Stimulated activated naive CD4-positive, alpha-beta T cell treated with Interleukin-2 at 50 U/mL for 16 hours (primary cell): ENCODE measurements around the gene DUSP18.
A peak's percentile ranks its signal among the peaks of the same experiment; 100 is the strongest.
"Not testable (repeated sequence)": the region's sequence is repeated elsewhere in the genome, so short reads cannot be mapped to it uniquely, and the experiment has no call there.

Experiments
- DNase-seq: peaks from one replicate; lab custom pipeline; 2025; lab: John Stamatoyannopoulos, UW

The DUSP18 gene

DNA sequence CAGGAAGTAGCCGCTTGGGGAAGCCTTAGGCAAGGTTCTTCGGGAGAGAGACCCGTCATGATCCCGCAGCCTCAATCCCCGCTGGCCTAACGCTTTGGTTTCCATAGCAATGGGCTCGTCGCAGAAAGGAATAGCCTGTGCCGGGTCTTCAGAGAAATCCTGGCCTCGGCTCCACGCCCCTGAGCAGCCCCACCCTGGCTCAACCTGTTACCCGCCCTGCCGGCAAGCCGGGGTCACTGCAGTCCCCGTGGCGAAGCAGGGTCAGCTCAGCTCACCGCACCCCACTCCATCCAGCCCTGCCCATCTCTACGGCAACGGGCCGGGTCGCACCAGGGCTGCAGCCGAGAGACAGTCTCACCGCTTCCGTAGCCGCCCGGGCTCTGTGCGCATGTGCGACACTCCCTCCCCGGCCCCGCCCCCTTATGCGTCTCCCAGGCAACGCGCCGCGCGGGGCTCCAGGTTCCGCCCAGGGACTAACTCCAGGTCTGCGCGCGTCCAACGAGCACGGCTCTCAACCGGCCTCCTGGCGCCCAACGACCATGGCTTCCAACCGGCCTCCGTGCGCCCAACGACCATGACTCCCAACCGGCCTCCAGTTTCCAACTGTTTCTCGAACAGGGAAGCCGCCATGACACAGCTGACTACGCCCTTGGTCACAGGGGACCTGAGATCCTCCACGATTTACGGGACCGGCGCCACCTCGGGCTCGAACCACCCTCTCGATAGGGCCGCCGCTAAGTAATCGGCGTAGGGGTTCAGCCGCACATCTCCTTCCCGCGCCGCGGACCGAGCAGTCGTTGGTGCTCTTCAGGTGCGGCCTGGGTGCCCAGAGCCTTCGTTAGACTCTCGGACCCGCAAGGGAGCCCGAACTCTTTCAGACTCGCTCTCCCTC is at the start of gene DUSP18:
Gene DUSP18, minus strand, starts transcription at position 382 of the 892 bp plus-strand sequence. CDS start 3,872 bp downstream, outside the sequence.
- peak; percentile 88 for DNase-seq

DNA sequence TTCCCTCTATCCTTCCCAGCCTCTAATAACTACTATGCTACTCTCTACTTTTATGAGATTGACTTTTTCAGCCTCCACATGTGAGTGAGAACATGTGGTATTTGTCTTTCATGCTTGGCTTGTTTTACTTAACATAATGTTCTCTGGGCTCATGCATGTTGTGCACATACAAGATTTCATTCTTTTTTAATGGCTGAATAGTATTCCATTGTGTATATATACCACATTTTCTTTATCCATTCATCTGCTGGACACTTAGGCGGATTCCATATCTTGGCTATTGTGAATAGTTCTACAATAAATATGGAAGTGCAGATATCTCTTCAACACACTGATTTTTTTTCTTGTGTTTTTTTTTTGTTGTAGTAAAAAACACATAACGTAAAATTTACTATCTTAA is 46.4 kb upstream of the DUSP18 start:
- DNase-seq = no peak

DNA sequence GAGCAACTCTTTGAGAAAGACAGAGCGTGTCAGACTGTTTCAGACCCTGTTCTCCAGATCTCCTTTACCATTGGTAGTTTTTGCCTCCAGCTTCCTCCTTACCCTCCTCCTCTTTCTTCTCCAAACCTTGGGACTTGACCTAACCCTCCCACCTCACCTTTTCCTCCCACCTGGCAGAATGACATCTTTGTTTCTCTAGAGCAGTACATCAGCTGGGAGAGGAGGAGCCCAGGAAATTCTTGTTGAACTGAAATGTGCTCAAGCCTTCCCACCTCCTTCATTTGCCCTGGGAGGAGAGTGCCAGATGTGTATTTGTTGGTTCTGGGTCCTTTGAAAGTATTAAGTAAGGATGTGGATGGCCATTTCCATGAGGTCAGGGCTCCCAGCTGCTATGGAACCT is 44.4 kb upstream of the DUSP18 start:
- no peak for DNase-seq

DNA sequence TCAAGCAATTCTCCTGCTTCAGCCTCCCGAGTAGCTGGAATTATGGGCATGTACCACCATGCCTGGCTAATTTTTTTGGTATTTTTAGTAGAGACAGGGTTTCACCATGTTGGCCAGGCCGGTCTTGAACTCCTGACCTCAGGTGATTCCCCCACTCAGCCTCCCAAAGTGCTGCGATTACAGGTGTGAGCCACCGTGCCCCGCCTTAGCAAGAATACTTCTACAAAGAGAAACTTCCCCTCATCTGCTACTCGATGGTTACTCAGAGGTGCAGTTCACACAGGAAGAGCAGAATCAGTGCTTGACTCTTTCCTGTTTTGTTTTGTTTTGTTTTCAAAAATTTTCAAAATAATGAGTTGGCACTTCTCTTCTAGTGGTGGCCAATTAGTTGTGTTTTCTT is 42.3 kb upstream of the DUSP18 start:
- not testable (repeated sequence) for DNase-seq

DNA sequence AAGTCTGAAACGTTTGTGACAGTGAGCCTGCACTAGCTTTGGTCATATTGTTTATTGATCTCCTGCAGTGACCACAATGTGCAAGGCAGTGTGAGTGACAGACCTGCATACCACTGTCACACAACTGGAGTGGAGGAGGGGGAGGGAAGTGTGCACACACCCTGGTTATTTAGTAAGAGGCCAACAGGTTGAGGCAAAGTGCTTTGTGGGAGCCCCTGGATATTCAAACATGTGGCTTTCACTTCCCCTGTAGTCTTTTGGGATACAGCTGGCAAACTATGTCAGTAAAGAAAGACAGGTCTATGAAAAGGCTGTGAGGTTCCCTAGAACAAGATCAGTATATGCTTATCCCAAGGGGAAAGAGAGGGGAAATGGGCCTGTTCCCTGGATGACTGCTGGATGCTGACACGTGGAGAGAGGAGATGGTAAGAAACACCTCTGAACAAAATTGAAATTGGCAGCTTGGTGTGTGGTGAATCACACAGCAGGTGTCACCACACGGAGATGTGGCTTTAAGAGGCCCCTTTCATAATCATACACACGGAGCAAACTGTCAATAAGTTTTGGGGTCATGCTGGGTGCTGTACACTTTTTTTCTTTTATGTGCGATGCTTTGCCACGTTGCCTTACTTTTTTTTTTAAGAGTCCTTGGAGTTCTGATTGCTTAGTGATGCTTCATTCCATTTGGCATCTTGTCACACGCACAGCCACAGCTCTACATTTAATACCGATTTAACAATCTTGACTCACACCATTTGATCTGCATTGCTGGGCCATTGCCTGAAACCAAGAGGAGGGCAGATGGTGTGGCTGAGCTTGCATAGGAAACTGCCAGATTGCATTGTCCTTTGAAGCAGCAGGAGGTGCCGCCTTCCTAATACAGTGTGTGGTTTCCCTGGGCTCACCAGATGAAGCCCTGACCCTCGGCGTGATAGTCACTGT is 38.3 kb upstream of the DUSP18 start:
- DNase-seq = no peak

DNA sequence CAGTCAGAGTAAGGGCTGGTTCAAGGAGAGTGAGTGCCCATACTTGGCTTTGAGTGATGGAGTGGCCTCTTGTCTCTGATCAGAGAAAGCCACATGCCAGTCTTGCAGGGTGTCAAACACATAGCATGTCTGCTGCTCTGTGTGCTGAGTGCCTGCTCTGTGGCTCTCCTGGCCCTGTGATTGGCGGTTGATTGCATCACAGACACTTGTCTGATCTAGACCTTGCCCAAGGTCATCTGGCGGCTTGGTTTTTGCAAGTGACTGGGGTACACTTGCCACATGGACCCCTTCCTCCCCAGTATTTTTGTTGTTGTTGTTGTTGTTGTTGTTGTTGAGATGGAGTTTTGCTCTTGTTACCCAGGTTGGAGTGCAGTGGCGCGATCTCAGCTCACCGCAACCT is 37.3 kb upstream of the DUSP18 start:
- no peak for DNase-seq

DNA sequence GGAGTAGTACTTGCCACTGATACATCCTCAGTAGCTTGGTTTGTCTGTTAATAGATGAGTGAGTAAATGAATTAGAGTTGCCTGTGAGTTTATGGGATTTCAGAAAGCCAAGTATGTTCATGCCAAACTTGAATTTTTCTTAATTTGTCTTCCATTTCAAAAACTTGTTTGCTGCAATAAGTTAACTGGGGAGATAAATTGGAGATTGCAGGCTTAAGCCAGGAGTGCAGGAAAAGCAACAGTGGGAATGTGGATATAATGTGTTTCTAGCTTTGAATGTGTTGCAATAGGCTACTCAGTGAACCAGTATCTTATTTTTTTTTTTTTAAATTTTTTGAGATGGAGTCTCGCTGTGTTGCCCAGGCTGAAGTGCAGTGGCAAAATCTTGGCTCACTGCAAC is 35.2 kb upstream of the DUSP18 start:
- no peak for DNase-seq

DNA sequence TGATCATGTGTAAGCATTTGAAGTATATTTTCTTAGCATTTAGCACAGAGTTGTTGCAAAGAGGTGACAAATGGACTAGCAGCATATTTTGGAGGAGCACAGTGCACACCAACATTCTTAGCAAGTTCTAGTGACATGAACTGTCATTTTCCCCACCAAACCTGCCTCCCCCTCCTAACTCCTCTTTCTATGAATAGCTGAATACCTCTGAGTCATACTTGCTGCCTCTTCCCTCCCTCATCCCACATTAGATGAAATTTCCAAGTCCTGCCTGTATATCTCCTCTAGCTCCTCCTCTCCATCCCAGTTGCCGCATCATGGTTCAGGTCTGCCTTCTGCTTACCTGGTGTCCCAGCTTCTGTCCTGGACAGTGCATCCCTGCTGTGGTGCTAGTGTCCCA is 34.2 kb upstream of the DUSP18 start:
- no peak for DNase-seq

DNA sequence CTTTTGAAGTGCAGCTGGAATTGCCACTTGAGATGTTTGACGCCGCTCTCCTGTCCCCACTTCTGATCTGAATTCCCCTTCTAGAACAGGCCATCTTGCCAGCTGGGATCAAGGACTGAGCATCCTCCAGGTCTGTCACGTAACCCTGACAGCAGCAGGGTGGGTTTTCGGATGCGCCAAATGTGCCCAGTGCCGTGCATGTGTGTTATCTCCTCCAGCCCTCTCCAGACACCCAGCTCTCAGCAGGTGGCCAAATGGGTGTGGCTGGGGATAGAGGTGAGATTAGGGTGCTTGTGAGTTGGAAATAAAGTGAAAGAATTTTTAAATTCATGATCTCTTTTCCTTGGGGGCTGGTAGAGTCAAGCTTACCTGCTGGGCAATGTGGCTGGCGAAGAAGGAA is 30.3 kb upstream of the DUSP18 start:
- DNase-seq = no peak

DNA sequence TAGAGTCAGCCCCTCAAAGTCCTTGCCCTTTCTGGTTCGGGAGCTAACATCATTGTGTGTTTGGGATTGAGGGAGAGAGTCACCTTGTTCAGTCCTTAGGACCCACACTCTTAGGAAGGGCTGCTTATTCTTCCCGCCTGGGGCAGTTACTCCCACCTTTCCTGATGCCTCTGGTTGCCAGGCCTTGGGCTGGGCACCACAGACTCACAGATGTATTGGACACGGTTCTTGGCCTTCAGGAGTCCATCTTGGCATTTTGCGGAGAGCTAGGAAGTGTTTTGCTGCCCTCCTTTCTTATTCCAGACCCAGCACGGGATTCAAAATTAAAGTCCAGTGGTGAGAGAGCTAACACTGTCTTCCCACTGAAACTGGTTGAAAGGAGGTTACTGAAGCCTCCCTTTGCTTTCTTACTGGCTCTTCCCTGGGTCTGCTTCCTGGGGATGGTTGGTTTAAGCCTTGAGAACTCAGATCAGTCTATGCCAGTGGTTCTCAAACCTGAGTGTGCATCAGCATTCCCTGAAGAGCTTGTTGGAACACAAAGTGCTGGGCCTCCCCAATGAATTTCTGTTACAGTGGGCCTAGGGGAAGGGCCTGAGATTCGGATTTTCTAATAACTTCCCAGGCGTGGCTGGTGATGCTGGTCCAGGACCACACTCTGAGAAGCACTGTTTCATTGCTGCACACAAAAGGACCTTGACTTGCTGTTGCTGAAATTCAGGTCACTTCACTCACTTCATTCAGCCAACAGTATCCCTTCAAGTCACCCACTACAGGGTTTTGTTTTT is 28.4 kb upstream of the DUSP18 start:
- DNase-seq = no peak

DNA sequence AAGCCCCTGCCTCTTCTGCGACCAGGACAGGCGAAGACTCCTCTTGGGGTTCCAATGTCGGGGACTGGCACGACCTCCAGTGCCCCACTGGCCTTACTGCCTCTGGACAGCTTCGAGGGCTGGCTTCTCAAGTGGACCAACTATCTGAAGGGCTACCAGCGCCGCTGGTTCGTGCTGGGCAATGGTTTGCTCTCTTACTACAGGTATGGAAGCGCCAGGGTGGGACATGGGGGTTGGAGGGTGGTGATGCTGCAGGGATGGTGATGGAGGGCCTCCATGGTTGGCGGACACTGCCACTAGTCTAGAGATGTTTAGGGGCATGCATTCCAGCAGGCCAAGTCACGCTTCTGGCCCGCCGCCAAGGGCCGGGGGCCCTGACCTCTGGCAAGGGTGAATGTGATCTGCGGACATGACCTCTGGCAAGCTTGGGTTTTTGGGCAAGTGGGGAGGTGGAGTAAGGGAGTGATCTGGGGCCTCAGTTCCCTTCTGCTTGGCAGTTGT is 27.7 kb upstream of the DUSP18 start:
- DNase-seq = no peak

DNA sequence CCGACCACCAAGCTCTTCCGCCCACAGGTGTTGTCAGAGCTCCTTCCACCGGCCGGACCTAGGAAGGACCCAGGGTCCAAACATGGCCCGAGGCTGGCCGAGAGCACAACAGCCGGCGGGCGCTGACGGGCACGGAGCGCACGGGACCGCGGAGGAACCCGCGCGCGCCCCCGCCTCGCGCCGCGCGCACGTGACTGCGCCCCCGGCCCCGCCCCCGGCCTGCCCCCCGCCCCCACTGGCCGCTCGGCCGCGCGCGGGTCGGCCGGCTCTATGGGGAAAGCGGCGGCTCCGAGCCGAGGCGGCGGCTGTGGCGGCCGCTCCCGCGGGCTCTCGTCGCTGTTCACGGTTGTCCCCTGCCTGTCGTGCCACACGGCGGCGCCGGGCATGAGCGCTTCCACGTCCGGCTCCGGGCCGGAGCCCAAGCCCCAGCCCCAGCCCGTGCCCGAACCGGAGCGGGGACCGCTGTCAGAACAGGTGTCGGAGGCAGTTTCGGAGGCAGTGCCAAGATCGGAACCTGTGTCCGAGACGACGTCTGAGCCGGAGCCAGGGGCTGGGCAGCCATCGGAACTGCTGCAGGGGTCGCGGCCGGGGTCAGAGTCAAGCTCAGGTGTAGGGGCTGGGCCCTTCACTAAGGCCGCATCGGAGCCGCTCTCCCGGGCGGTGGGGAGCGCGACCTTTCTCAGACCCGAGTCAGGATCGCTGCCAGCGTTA is 27.1 kb upstream of the DUSP18 start, which contains the start of gene OSBP2:
Gene OSBP2, plus strand, starts transcription at position 235 of the 711 bp plus-strand sequence. Its CDS starts 36 bp downstream, at position 271.
- no peak for DNase-seq

DNA sequence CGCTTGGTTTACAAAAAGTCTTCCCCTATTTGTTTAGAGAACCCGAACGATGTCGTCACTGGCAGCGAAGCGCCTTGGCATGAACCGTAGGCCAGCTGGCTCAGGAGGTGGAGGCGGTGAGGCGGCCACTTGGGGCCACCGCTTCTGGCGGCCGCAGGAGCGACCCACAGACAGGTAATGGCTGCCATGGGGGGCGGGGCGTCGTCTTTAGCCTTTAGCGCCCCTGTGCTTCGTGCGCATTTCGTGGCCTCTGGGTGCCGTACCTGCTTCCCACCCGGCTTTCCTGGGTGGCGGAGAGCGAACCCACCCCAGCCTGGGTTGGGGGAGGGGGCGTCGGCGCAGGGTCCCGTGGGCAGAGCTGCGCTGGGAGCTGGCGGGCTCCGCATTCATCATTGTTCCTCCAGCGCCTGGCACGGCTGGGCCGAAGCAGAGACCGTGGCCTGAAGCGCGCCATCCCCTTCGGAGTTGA is 26.5 kb upstream of the DUSP18 start:
- DNase-seq = peak; percentile 54

DNA sequence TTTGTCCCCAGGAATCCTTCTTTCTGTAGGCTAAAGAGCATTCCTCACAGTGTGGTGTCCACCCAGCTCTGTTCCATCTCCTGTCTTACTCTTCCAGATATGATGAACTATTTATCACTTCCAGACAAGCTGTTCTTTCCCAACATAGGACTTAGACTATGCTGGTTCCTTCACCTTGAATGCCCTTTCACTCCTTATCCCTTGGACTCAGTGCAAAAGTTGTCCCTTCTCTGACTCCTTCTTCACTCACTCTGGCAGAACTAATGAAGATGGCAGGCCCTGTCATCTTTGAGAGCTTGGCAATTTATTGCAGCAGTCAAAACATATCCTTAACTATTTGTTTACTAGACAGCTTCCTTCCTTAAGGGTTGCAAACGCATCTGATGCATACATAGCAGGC is 23.5 kb upstream of the DUSP18 start:
- DNase-seq = no peak

DNA sequence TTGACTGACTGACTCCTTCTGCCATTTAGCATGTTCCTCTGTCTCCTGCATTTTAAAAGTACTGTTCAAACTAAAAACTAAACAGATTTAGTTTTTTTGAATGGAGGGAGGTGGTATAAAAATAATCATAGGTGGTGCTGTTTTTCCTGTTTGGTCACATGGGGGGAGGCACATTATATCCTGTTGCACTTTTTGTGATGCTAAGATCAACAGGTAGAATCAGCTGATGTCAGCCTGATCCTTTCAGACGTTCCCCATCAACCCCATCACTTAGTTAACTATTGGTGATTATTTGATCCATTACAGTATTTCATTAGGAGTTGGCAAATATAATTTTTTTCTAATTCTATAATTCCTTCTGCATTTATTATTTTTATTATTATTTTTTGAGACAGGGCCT is 21.9 kb upstream of the DUSP18 start:
- no peak for DNase-seq

DNA sequence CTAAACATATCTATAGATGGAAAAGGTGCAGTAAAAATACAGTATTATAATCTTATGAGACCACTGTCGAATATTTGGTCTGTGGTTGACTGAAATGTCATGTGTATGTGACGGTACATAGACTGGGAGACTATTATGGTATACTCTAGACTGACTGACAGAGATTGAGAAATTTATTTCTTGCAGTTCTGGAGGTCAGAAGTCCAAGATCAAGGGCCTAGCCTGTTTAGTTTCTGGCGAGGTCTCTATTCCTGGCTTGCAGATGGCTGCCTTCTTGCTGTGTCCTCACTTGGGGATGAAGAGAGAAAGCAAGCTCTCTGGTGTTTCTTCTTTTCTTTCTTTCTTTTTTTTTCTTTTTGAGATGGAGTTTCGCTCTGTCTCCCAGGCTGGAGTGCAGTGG is 19.7 kb upstream of the DUSP18 start:
- DNase-seq = no peak

DNA sequence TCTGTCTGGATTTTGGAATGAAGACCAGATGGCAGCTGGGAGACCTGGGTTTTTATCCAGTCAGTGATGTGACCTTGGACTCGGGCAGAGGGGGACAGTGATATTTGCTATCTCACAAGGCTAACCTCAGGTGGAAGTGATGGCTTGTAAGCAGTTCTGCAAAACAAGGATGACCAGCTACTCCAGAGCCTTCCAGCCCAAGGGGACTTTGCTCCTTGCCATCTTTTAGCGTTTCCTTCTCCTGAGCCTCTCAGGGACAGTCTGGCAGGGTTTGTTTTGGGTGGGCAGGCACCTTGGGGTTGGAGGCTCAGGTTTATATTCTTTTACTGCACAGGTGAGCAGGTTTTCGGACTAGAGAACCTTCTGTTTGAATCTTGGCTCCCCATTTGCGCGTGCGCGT is 17.5 kb upstream of the DUSP18 start:
- no peak for DNase-seq

DNA sequence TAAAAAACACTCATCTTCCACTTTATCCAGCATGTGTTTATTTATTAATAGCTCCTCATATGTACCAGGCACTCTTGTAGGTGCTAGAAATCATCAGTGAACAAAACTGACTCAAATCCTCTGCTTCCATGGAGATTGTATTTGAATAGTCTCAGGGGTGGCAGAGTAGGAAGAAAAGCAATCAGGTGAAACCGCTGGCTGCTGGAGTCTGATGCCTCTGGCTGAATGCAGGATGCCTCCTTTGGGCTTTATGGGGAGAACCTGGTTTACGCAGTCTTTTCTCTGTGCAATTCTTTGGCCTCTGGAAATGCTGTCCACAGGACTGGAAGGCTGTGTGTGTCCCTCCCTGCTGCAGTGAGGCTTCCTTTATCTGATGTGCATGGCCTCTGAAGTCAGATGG is 14.2 kb upstream of the DUSP18 start:
- DNase-seq = no peak

DNA sequence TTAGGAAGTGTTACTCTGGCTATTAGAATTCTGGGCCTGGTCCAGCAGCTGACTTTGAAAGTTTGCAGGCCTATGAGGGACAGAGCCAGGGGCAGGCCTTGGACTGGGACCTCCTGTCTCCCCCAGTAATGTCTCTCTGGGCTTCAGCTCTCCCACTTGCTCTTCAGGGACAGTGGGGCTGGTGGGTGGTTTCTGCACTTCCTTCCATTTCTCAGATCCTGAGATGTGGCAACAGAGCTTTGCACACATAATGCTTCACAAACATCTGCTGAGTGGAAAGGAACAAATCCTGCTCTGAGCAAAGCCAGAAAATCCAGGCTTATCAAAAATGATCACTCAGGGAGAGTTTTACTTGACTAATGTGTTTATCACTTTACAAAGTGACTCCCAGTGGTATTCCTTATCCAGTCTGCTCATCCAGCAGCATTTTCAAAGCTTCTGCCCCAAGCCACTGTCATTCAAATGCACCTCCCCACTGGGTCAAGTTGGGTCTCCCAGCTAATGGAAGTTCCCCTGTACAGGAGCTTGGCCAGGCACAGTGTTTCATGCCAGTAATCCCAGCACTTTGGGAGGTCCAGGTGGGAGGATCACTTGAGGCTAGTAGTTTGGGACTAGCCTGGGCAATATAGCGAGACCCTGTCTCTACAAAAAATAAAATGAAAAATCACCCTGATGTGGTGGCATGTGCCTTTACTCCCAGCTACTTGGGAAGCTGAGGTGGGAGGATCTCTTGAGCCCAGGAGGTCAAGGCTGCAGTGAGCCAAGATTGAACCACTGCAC is 13.5 kb upstream of the DUSP18 start:
- DNase-seq = no peak
